Smooth muscle cell of trachea (primary cell): ENCODE results near the gene LLPH. TPM values are rescaled to one million over a fixed set of nuclear protein-coding genes. Genes with fewer than 3 reads are reported as not detected.

Experiments used
- total RNA-seq: library from RNA; depleted of rRNA; stranded (reverse); fragments of >200 nt; gene quantifications from 2 replicates; pipeline ENCODE4 v1.2.1, GENCODE V29; 2014

Gene LLPH
- total RNA-seq, result 4.5 and 5.4 TPM in 2 replicates

DNA sequence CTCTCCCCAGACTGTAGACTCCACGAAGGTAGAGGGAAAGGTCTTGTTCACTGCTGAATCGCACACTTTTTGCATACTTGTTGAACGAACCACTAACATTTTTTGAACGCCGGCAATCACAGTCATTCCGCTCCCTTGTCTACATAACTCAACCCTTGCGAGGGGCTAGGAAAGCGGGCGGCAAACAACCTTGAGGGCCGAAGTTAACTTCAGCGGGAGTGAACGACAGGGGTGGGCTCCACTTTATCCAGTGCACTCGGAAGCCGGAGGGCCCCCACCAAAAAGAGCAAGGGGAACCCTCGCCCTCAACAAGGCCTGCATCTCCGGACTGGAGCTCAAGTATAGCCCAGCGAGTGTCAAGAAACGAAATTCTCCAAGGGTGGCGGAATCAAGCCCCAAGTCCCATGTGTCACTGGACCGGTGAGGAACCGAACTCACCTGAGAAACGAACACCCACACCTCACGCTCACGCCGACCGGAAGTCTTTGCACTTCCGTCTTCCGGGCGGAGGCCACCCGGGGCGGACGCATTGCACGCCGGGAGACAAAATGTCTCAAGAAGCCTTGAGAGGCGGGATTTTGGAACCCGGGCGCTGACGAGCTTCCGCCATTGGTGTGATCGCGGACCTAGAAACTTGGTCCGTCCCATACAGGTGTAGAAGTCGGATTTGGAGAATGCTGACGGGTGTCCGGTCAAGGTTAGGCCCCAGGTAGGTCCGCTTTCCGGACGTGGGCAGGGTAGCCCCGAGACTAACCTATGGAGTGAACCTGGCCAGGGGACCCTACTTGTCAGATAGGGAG, at the start of gene LLPH:
Gene LLPH (minus strand): TSS at position 484 of the 800 bp plus-strand sequence. CDS start 1,644 bp downstream, outside the sequence.

DNA sequence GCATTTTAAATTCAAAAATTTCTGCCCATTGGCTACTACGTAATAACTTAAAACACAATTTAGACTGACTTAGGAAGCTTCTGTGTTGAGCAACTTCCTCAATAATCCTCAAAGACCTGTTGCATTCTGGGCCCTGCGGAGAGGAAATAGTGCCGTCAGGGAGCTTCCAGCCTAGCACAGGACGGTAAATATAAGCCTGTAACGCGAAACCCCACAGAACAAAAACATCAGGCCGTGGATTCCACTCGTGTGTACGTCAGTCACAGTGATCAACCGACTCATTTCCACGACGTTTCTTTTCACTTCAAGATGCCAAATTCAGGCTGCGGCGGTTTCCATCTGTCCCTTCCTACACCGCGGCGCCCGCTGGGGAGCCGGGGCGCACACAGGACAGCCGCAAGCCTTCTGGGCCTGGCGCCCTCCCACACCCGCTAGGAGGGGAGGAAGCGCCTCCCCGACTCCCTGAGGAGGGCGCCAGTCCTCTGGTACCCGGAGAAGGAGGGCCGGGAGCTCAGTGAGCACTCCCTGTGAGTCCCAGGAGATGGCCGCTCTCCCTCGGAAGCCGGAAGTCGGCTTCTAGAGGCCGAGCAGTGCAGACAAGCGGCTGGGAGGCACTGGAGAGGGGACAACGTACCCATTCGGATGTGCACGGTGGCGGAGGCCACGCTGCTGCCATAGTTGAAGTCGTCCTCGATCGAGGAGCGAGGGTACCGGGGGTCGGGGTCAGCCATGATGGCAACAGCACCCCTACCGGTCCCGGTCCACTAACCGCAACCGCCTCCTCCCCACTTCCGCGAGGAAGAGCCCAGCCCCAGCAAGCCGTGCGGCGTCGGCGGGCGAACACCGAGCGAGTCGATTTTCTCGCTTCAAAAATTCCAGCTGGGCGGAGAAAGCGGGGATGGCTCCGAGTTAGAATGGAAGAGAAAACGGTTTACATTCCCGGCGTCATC, 38.9 kb upstream of the LLPH start, which contains the start of gene TMBIM4:
Gene TMBIM4 (minus strand): TSS at position 776 of the 950 bp plus-strand sequence. CDS start 45 bp downstream, at position 731.

Other genes with a start within 250 kb of the LLPH start
- gene TMBIM4, start 39.2 kb upstream of the LLPH start, total RNA-seq, result 65.8 and 122 TPM in 2 replicates
- 10.8 and 12.5 TPM in 2 replicates for gene IRAK3, start 58.5 kb upstream of the LLPH start, total RNA-seq
- 2.6 and 6.0 TPM in 2 replicates for gene HELB, start 171.7 kb upstream of the LLPH start, total RNA-seq